Measurements from ENCODE around the gene FTO. TPM values are rescaled to one million over a fixed set of nuclear protein-coding genes. Genes with fewer than 3 reads are reported as not detected.

The FTO gene
- total and polyA plus RNA-seq, 2 of the 13 experiments (the other 11 are each of a cell fraction or from before 2014, with no cell fraction given) = 41.6 to 55.8 TPM

DNA sequence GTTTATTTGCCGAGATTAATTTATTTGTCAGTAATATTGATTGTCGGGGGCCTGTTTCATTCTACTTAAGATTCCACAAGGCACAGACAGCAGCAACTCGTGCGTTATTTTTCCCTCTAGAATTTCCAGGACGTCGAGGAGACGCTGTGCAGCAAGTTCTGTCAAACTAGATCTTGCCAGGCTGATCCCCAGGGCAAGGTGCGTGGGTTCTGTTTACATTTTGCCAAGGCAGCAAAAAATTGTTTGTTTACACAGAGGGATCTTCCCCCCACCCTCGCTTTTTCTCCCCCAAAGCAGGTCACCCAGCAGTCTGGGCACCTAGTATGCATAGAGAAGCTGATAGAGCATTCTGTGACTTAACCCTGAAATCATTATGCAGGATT is 471.2 kb downstream of the FTO start (continued):
- TF ChIP-seq SMAD1 (CRISPR knock-in tag; IDR thresholded peaks at IDR 0.05; ENCODE audit: borderline replicate concordance, low read depth) (no peak), ZFP90 (CRISPR knock-in tag; IDR thresholded peaks at IDR 0.05; ENCODE audit: borderline replicate concordance) (no peak), BCL6 (CRISPR knock-in tag; IDR thresholded peaks at IDR 0.05) (peak; percentile 73; the same call in 1 of the 2 replicates), KDM3A (CRISPR knock-in tag; IDR thresholded peaks at IDR 0.05; ENCODE audit: low read depth) (no peak), ZMYM3 (CRISPR knock-in tag; IDR thresholded peaks at IDR 0.05) (no peak), ZNF816 (CRISPR knock-in tag; IDR thresholded peaks at IDR 0.05; ENCODE audit: borderline replicate concordance) (no peak), ZNF546 (CRISPR knock-in tag; conservative IDR thresholded peaks at IDR 0.05) (no peak), ZNF678 (CRISPR knock-in tag; IDR thresholded peaks at IDR 0.05) (peak; percentile 61; the same call in 1 of the 2 replicates), ZNF564 (CRISPR knock-in tag; IDR thresholded peaks at IDR 0.05) (no peak), THYN1 (CRISPR knock-in tag; IDR thresholded peaks at IDR 0.05; ENCODE audit: borderline replicate concordance, low read depth) (no peak), PITX1 (CRISPR knock-in tag; IDR thresholded peaks at IDR 0.05) (peak; percentile 47; the same call in 1 of the 2 replicates), ZNF672 (CRISPR knock-in tag; IDR thresholded peaks at IDR 0.05) (no peak), GLI4 (CRISPR knock-in tag; IDR thresholded peaks at IDR 0.05; ENCODE audit: borderline replicate concordance) (no peak), ELF4 (CRISPR knock-in tag; IDR thresholded peaks at IDR 0.05; ENCODE audit: borderline replicate concordance) (no peak), GATA4 (IDR thresholded peaks at IDR 0.05; ENCODE audit: borderline replicate concordance, low read depth) (0 out of 2 replicates have a peak, but pooled peaks have one; percentile 15), ZNF841 (CRISPR knock-in tag; IDR thresholded peaks at IDR 0.05; ENCODE audit: borderline replicate concordance) (no peak)
- TF ChIP-seq, protein P1, sequence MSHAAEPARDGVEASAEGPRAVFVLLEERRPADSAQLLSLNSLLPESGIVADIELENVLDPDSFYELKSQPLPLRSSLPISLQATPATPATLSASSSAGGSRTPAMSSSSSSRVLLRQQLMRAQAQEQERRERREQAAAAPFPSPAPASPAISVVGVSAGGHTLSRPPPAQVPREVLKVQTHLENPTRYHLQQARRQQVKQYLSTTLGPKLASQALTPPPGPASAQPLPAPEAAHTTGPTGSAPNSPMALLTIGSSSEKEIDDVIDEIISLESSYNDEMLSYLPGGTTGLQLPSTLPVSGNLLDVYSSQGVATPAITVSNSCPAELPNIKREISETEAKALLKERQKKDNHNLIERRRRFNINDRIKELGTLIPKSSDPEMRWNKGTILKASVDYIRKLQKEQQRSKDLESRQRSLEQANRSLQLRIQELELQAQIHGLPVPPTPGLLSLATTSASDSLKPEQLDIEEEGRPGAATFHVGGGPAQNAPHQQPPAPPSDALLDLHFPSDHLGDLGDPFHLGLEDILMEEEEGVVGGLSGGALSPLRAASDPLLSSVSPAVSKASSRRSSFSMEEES (CRISPR knock-in tag; IDR thresholded peaks at IDR 0.05) = no peak
- TF ChIP-seq, protein P2, sequence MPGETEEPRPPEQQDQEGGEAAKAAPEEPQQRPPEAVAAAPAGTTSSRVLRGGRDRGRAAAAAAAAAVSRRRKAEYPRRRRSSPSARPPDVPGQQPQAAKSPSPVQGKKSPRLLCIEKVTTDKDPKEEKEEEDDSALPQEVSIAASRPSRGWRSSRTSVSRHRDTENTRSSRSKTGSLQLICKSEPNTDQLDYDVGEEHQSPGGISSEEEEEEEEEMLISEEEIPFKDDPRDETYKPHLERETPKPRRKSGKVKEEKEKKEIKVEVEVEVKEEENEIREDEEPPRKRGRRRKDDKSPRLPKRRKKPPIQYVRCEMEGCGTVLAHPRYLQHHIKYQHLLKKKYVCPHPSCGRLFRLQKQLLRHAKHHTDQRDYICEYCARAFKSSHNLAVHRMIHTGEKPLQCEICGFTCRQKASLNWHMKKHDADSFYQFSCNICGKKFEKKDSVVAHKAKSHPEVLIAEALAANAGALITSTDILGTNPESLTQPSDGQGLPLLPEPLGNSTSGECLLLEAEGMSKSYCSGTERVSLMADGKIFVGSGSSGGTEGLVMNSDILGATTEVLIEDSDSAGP (CRISPR knock-in tag; IDR thresholded peaks at IDR 0.05; ENCODE audit: borderline replicate concordance) = peak; percentile 42; the same call in 1 of the 2 replicates
- TF ChIP-seq, protein P3, sequence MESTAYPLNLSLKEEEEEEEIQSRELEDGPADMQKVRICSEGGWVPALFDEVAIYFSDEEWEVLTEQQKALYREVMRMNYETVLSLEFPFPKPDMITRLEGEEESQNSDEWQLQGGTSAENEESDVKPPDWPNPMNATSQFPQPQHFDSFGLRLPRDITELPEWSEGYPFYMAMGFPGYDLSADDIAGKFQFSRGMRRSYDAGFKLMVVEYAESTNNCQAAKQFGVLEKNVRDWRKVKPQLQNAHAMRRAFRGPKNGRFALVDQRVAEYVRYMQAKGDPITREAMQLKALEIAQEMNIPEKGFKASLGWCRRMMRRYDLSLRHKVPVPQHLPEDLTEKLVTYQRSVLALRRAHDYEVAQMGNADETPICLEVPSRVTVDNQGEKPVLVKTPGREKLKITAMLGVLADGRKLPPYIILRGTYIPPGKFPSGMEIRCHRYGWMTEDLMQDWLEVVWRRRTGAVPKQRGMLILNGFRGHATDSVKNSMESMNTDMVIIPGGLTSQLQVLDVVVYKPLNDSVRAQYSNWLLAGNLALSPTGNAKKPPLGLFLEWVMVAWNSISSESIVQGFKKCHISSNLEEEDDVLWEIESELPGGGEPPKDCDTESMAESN (CRISPR knock-in tag; conservative IDR thresholded peaks at IDR 0.05) = no peak; the same call in none of the 2 replicates
- TF ChIP-seq, protein P4, sequence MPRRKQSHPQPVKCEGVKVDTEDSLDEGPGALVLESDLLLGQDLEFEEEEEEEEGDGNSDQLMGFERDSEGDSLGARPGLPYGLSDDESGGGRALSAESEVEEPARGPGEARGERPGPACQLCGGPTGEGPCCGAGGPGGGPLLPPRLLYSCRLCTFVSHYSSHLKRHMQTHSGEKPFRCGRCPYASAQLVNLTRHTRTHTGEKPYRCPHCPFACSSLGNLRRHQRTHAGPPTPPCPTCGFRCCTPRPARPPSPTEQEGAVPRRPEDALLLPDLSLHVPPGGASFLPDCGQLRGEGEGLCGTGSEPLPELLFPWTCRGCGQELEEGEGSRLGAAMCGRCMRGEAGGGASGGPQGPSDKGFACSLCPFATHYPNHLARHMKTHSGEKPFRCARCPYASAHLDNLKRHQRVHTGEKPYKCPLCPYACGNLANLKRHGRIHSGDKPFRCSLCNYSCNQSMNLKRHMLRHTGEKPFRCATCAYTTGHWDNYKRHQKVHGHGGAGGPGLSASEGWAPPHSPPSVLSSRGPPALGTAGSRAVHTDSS (CRISPR knock-in tag; conservative IDR thresholded peaks at IDR 0.05) = no peak
- TF ChIP-seq, protein P5, sequence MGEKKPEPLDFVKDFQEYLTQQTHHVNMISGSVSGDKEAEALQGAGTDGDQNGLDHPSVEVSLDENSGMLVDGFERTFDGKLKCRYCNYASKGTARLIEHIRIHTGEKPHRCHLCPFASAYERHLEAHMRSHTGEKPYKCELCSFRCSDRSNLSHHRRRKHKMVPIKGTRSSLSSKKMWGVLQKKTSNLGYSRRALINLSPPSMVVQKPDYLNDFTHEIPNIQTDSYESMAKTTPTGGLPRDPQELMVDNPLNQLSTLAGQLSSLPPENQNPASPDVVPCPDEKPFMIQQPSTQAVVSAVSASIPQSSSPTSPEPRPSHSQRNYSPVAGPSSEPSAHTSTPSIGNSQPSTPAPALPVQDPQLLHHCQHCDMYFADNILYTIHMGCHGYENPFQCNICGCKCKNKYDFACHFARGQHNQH (CRISPR knock-in tag; IDR thresholded peaks at IDR 0.05) = peak; percentile 56; the same call in 1 of the 2 replicates
- TF ChIP-seq, protein P6, sequence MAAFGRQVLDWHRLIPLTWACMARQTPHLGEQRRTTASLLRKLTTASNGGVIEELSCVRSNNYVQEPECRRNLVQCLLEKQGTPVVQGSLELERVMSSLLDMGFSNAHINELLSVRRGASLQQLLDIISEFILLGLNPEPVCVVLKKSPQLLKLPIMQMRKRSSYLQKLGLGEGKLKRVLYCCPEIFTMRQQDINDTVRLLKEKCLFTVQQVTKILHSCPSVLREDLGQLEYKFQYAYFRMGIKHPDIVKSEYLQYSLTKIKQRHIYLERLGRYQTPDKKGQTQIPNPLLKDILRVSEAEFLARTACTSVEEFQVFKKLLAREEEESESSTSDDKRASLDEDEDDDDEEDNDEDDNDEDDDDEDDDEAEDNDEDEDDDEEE (CRISPR knock-in tag; IDR thresholded peaks at IDR 0.05) = no peak
